GM23248 (cell line): ENCODE results near the gene UBE2F.

Experiments used
- EZH2 ChIP-seq: fragments of 200-600 bp; sonication (generic); IDR thresholded peaks from 2 replicates; pipeline ENCODE4 v1.6.1; 2018; ENCODE audit warnings: antibody characterized with exemption, mild to moderate bottlenecking; ENCODE audit not compliant: insufficient read depth, poor library complexity, severe bottlenecking
- EZH2phosphoT487 ChIP-seq: fragments of 200-600 bp; sonication (generic); IDR thresholded peaks from 2 replicates; pipeline ENCODE4 v1.6.1; 2018; ENCODE audit warnings: antibody characterized with exemption, moderate library complexity, mild to moderate bottlenecking, low read depth; ENCODE audit not compliant: insufficient read depth

DNA sequence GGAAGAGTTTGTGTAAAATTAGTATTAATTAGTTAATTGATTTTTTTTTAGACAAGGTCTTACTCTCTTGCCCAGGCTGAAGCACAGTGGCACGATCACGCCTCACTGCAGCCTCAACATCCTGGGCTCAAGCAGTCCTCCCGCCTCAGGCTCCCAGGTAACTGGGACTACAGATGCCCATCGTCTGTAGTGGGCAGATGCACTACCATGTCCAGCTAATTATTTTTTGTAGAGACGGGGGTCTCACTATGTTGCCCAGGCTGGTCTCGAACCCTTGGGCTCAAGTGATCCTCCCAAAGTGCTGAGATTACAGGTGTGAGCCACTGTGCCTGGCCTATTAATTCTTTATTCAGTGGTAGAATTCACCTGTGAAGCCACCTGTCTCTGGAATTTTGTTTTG lies 41.1 kb downstream of the UBE2F start:
- no peak for TF ChIP-seq EZH2phosphoT487
- TF ChIP-seq EZH2, result no peak
